Measurements from ENCODE around the gene SERINC4. TPM values are rescaled to one million over a fixed set of nuclear protein-coding genes. Genes with fewer than 3 reads are reported as not detected.

Gene SERINC4
- total and polyA plus RNA-seq, 10 of the 15 experiments (the other 5 are each of a cell fraction or from before 2014, with no cell fraction given): 0.06 to 0.96 (median 0.26) TPM; not detected in 1

GRCh38 chr15:43808960-43809678 lies 9.1 kb upstream of the SERINC4 start (continued):
- TF ChIP-seq USF1 (IDR thresholded peaks at IDR 0.05; ENCODE audit: borderline replicate concordance, extremely low read length, insufficient read depth, low read depth, low read length): no peak
- no peak for TF ChIP-seq EGR1 (IDR thresholded peaks at IDR 0.05; ENCODE audit: borderline replicate concordance in 1 of 2, low read depth in 2 of 2, low read length in 2 of 2)
- no peak for TF ChIP-seq RAD21 (IDR thresholded peaks at IDR 0.05; ENCODE audit: insufficient read depth, low read depth, low read length)

- H4K20me1 ChIP-seq (ENCODE audit: control insufficient read depth, insufficient read depth): no peaks in the 10 kb centered on the region
- ATAC-seq (peak; percentile 31), FAIRE-seq (no peak), DNase-seq (ENCODE audit: low read depth, low spot score) (no peak)
- no peaks in the 10 kb centered on the region for H3K27me3 ChIP-seq (replicated peaks in 1 of 2; ENCODE audit: control insufficient read depth in 2 of 2, insufficient read depth in 2 of 2, low read length in 1 of 2)
- BruUV-seq (replicated peaks): no TSS peak
- H3K79me2 ChIP-seq (ENCODE audit: control insufficient read depth, insufficient read depth, low read length): no peaks in the 10 kb centered on the region
- H3K4me1 ChIP-seq (ENCODE audit: control insufficient read depth, insufficient read depth, low read length): peaks cover 26% of the 10 kb centered on the region
- H3K4me2 ChIP-seq (ENCODE audit: control insufficient read depth, insufficient read depth): peak overlapping the region; percentile 57
- peak overlapping the region; percentile 59 for H3K27ac ChIP-seq (ENCODE audit: control insufficient read depth, insufficient read depth)
- SMC1A ChIA-PET (ENCODE audit: uncharacterized antibody, unreplicated experiment): interaction anchor here (0.8 to 2.7 kb wide), 19 partner anchors 8 to 562 kb away, joined by 3 to 35 read pairs (median 8); partner anchors contain the start of genes ELL3, HYPK, MFAP1 and SERF2
- intact Hi-C loops (cut with micrococcal nuclease; ENCODE audit: unreplicated experiment) (loop anchor here (2.0 kb wide), 1 partner anchor 32 kb away; the partner anchor contains the start of gene ELL3), in situ Hi-C loops (cut with MboI) (no loop called here)
- POLR2A ChIA-PET: interaction anchor here (0.6 to 6.1 kb wide), 13 partner anchors 8 to 919 kb away, joined by 3 to 74 read pairs (median 5); partner anchors contain the start of genes ELL3, HYPK, MFAP1 and SERF2
- H3K9me3 ChIP-seq (replicated peaks; ENCODE audit: control insufficient read depth, insufficient read depth, low read length): no peaks in the 10 kb centered on the region
- H2AFZ ChIP-seq (ENCODE audit: control insufficient read depth, low read depth, low read length): no peak overlapping the region
- no peak overlapping the region for H3K9ac ChIP-seq (ENCODE audit: control insufficient read depth, insufficient read depth, low read length)
- TF ChIP-seq SMARCA5 (IDR thresholded peaks at IDR 0.05) (peak; percentile 80), SMAD1 (IDR thresholded peaks at IDR 0.05; ENCODE audit: low read depth, partially characterized antibody) (no peak), JUND (IDR thresholded peaks at IDR 0.05; ENCODE audit: low read depth, low read length) (no peak)
- CTCF ChIA-PET: interaction anchor here (0.6 to 3.2 kb wide), 10 partner anchors 8 to 257 kb away, joined by 3 to 19 read pairs (median 8); partner anchors contain the start of genes ELL3, HYPK, MFAP1 and SERINC4
- peak overlapping the region; percentile 19; the same call in 1 of the 2 replicates for H3K4me3 ChIP-seq
- H3K36me3 ChIP-seq (ENCODE audit: control insufficient read depth in 2 of 2, insufficient read depth in 2 of 2, low read length in 1 of 2): peaks cover 10 to 29% of the 10 kb centered on the region in 2 experiments
- RAD21 ChIA-PET (ENCODE audit: unreplicated experiment): interaction anchor here (0.8 to 3.3 kb wide), 15 partner anchors 9 to 60 kb away, joined by 3 to 27 read pairs (median 8); partner anchors contain the start of genes ELL3, HYPK, MFAP1 and SERINC4
- WGBS (ENCODE audit: insufficient coverage, insufficient replicate concordance, low lambda C conversion rate, missing lambda C conversion rate): 53% methylated on average over 5 of the region's 5 CpGs
Observed at GRCh38 chr15:43808435-43808950, 8.5 kb upstream of the SERINC4 start.
